Activated T-helper 2 cell treated with anti-CD3 and anti-CD28 coated beads, Interferon-gamma antibody, Interleukin-2, Interleukin-4, amounts not matched to agents 10 μg/mL and 5 μg/mL and 100 μg/mL, durations not matched to agents 14 hours and 24 hours and 36 hours (primary cell): ENCODE data around the gene MAP1LC3C. TPM values are rescaled to one million over a fixed set of nuclear protein-coding genes. Genes with fewer than 3 reads are reported as not detected.
"Not testable (repeated sequence)": the region's sequence is repeated elsewhere in the genome, so short reads cannot be mapped to it uniquely, and the experiment has no call there.

Experiments used
- DNase-seq: peaks from one replicate; pipeline ENCODE4 v3.0.0; 2021; ENCODE audit warnings: low spot score
- H3K27ac Mint-ChIP-seq: one replicate; pipeline ENCODE4 v1.8.0; 2021; ENCODE audit warnings: mixed read lengths
- H3K27me3 Mint-ChIP-seq: one replicate; pipeline ENCODE4 v1.8.0; 2021; ENCODE audit warnings: low read depth, mixed read lengths
- H3K36me3 Mint-ChIP-seq: one replicate; pipeline ENCODE4 v1.8.0; 2021; ENCODE audit warnings: low read depth, mixed read lengths
- H3K4me1 Mint-ChIP-seq: one replicate; pipeline ENCODE4 v1.8.0; 2021; ENCODE audit warnings: low read depth, mixed read lengths
- H3K4me3 Mint-ChIP-seq: one replicate; pipeline ENCODE4 v1.8.0; 2021; ENCODE audit warnings: low read depth, mild to moderate bottlenecking, moderate library complexity, mixed read lengths
- H3K9me3 Mint-ChIP-seq: one replicate; pipeline ENCODE4 v1.8.0; 2021; ENCODE audit warnings: mixed read lengths
- intact Hi-C: fragments of 100-400 bp; cut with micrococcal nuclease; formaldehyde crosslinking; loops from one replicate; pipeline ENCODE4 v1.15.1; 2023
- total RNA-seq: library from RNA; stranded (reverse); gene quantifications from 2 replicates; pipeline ENCODE4 v1.2.3, GENCODE V29; 2022

The MAP1LC3C gene
- total RNA-seq, 1 donor from 2014 or later: not detected

DNA sequence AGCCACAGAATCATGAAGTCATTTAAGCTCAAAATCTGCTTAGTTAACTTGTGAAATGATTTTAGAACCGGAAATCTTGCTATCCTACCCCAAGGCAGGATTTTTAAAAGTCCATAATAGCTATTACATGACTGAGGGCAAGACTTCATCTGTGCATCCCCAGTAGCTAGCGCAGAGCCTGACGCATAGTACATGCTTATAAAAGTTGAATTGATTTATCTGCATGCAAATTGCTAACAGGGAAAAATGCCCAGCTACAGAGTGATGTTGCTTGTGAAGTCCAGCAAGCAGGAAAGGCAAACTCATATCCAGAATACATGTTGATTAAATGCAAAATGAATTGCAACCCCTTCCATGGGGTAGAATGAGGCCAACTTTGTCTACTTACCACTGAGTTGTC is 8.1 kb upstream of the MAP1LC3C start:
- intact Hi-C loops: no loop called here
- no peaks in the 10 kb centered on the region for H3K4me1 Mint-ChIP-seq
- H3K27me3 Mint-ChIP-seq: peaks cover 1% of the 10 kb centered on the region

GRCh38 chr1:242005866-242006535 is 7.1 kb upstream of the MAP1LC3C start:
- no peak overlapping the region for H3K4me3 Mint-ChIP-seq
- H3K36me3 Mint-ChIP-seq: no peaks in the 10 kb centered on the region
- DNase-seq: no peak
- H3K27me3 Mint-ChIP-seq: peaks cover 1% of the 10 kb centered on the region
- no peaks in the 10 kb centered on the region for H3K9me3 Mint-ChIP-seq
- H3K4me1 Mint-ChIP-seq: no peaks in the 10 kb centered on the region
- H3K27ac Mint-ChIP-seq: no peak overlapping the region
- intact Hi-C loops: no loop called here

More for the DNA sequence above, 8.1 kb upstream of the MAP1LC3C start:
- H3K36me3 Mint-ChIP-seq: no peaks in the 10 kb centered on the region
- H3K4me3 Mint-ChIP-seq: no peak overlapping the region
- H3K9me3 Mint-ChIP-seq: no peaks in the 10 kb centered on the region
- no peak overlapping the region for H3K27ac Mint-ChIP-seq
- DNase-seq: no peak

DNA sequence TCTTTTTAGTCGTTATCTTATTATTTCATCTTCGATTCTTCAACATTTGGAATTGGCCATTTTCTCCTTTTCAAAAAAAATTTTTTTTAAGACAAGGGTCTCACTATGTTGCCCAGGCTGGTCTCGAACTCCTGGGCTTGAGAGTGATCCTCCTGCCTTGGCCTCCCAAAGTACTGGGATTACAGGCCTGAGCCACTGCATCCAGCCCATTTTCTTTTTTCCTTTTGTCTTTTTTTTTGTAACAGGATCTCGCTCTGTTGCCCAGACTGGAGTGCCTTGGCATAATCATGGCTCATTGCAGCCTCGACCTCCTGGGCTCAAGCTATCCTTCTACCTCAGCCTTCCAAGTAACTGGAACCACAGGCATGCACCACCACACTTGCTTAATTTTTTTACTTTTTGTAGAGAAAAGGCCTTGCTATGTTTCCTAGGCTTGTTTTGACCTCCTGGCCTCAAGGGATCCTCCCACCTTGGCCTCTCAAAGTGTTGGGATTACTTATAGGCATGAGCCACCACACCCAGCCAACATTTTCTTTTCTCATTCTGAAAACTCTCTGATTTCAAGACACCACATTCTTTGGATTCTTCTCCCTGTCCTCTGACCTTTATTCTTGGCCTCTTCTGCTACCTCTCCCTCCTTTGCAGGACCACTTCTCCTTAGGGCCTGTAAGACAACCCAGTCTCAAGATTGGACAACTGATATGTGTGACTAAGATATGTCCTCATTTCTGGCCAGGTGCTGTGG is 6.0 kb upstream of the MAP1LC3C start:
- no peaks in the 10 kb centered on the region for H3K4me1 Mint-ChIP-seq
- no peak overlapping the region for H3K27ac Mint-ChIP-seq
- H3K36me3 Mint-ChIP-seq: no peaks in the 10 kb centered on the region

DNA sequence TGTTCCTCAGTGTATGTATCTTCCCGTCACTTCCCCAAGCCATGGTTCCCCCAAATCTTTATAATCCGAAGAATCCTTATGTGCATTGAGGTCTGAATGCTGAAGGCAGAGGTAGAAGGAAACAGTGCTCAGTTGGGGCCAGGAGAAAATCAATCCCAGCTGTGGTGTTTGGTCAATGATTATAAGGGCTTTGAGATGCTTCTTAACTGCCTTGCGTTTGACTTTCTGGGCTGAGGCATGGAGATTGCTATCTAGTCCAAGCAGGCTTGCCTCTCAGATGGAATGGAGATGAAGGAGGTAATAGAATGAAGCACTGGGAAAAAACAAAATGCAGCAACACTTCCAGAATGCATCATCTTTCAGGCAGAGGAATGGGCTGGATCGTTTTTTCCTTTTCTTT is 3.6 kb upstream of the MAP1LC3C start:
- H3K27ac Mint-ChIP-seq: no peak overlapping the region
- no peaks in the 10 kb centered on the region for H3K27me3 Mint-ChIP-seq
- DNase-seq: no peak
- H3K4me3 Mint-ChIP-seq: no peak overlapping the region
- H3K36me3 Mint-ChIP-seq: no peaks in the 10 kb centered on the region
- H3K4me1 Mint-ChIP-seq: peaks cover 6% of the 10 kb centered on the region
- intact Hi-C loops: no loop called here
- H3K9me3 Mint-ChIP-seq: no peaks in the 10 kb centered on the region

More for the DNA sequence above, 6.0 kb upstream of the MAP1LC3C start:
- Mint-ChIP-seq H3K27me3 (peaks cover 1% of the 10 kb centered on the region), H3K4me3 (no peak overlapping the region), H3K9me3 (no peaks in the 10 kb centered on the region)
- intact Hi-C loops: no loop called here
- no peak for DNase-seq

DNA sequence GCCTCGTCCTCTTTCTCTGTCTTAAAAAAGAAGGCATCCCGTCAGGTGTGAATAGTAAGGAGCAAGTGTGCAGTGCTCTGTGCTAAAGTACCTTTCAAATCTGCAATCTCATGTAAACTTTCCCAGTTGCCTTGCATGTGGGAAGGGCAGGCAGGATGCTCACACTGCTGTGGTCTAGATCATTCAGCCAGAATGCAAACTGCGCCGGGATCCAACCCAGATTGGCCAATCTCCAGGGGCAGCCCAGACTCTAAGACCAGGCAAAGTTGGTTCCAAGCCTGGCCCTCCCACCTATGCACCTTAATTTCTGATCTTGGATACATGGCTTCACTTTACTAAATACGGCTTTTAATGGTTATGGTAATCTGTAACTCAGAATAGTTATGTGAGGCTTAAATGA is 3.2 kb upstream of the MAP1LC3C start:
- intact Hi-C loops: no loop called here
- Mint-ChIP-seq H3K27ac (no peak overlapping the region), H3K9me3 (no peaks in the 10 kb centered on the region), H3K36me3 (no peaks in the 10 kb centered on the region), H3K27me3 (no peaks in the 10 kb centered on the region), H3K4me1 (peaks cover 6% of the 10 kb centered on the region), H3K4me3 (no peak overlapping the region)
- DNase-seq: no peak

DNA sequence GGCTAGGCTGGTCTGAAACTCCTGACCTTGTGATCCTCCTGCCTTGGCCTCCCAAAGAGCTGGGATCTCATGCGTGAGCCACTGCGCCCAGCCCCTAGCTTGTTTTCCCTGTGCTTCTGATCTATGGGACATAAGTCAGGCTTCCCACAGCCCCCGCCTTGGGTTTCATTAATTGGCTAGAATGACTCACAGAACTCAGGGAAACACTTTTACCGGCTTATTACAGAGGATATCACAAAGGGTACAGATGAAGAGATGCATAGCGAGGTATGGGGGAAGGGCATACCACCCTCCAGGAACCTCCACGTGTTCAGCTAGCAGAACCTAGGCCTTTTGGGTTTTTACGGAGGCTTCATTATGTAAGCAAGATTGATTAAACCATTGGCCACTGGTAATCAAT is 1.5 kb upstream of the MAP1LC3C start:
- no peaks in the 10 kb centered on the region for H3K9me3 Mint-ChIP-seq

GRCh38 chr1:241998412-241998921 is 431 bp downstream of the MAP1LC3C start:
- H3K4me3 Mint-ChIP-seq: peak overlapping the region; percentile 68
- DNase-seq: peak; percentile 26
- no peak overlapping the region for H3K27ac Mint-ChIP-seq
- no peaks in the 10 kb centered on the region for H3K27me3 Mint-ChIP-seq
- intact Hi-C loops: loop anchor here (2.0 to 10.0 kb wide), 3 partner anchors 104 to 388 kb away; partner anchors contain the start of gene EXO1
- H3K4me1 Mint-ChIP-seq: peaks cover 6% of the 10 kb centered on the region
- H3K36me3 Mint-ChIP-seq: no peaks in the 10 kb centered on the region
- no peaks in the 10 kb centered on the region for H3K9me3 Mint-ChIP-seq

More for the DNA sequence above, 1.5 kb upstream of the MAP1LC3C start:
- Mint-ChIP-seq H3K36me3 (no peaks in the 10 kb centered on the region), H3K4me1 (peaks cover 6% of the 10 kb centered on the region), H3K4me3 (no peak overlapping the region), H3K27ac (no peak overlapping the region), H3K27me3 (no peaks in the 10 kb centered on the region)
- DNase-seq: no peak
- intact Hi-C loops: no loop called here

- Mint-ChIP-seq H3K27me3 (no peaks in the 10 kb centered on the region), H3K4me3 (no peak overlapping the region), H3K36me3 (no peaks in the 10 kb centered on the region), H3K4me1 (peaks cover 6% of the 10 kb centered on the region), H3K9me3 (no peaks in the 10 kb centered on the region), H3K27ac (no peak overlapping the region)
- intact Hi-C loops: loop anchor here (5.0 to 10.0 kb wide), 2 partner anchors 103 to 150 kb away; partner anchors contain the start of gene EXO1
- no peak for DNase-seq
Observed at GRCh38 chr1:241997401-241997998, 1.4 kb downstream of the MAP1LC3C start.

DNA sequence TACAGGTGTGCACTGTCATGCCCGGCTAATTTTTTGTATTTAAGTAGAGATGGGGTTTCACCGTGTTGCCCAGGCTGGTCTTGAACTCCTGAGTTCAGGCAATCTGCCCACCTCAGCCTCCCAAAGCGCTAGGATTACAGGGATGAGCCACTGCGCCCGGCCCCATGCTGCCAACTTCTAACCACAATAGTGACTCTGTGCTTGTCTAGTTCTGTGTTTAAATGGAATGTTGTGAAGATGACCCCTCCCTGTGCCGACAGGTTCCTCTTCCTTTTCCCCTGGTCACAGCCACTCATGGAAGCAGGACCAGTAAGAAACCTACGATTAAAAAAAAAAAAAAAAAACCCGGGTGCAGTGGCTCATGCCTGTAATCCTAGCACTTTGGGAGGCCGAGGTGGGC is 4.7 kb downstream of the MAP1LC3C start:
- no peak overlapping the region for H3K27ac Mint-ChIP-seq
- no peaks in the 10 kb centered on the region for H3K9me3 Mint-ChIP-seq
- no peaks in the 10 kb centered on the region for H3K27me3 Mint-ChIP-seq
- H3K4me1 Mint-ChIP-seq: peaks cover 6% of the 10 kb centered on the region
- no peak for DNase-seq
- intact Hi-C loops: loop anchor here (10.0 kb wide), 1 partner anchor 99 kb away; no protein-coding TSS in a partner anchor
- H3K36me3 Mint-ChIP-seq: no peaks in the 10 kb centered on the region
- no peak overlapping the region for H3K4me3 Mint-ChIP-seq

DNA sequence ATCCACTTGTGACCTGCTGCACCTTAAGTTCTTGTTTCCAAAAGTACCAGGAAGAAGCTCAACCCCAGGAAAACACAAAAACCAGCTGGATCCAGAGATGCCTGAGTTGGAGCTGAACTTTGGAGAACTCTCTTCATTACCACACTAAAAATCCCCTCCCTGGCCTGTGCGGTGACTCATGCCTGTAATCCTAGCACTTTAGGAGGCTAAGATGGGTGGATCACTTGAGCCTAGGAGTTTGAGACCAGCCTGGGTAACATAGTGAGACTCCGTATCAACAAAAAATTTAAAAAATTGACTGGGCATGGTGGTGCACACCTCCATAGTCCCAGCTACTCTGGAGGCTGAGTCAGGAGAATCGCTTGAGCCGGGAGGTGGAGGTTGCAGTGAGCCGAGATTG is 6.2 kb downstream of the MAP1LC3C start:
- no peak overlapping the region for H3K4me3 Mint-ChIP-seq
- H3K36me3 Mint-ChIP-seq: no peaks in the 10 kb centered on the region
- H3K27ac Mint-ChIP-seq: no peak overlapping the region
- DNase-seq: no peak
- intact Hi-C loops: loop anchor here (10.0 kb wide), 1 partner anchor 98 kb away; no protein-coding TSS in a partner anchor
- H3K9me3 Mint-ChIP-seq: no peaks in the 10 kb centered on the region
- no peaks in the 10 kb centered on the region for H3K4me1 Mint-ChIP-seq
- no peaks in the 10 kb centered on the region for H3K27me3 Mint-ChIP-seq

- H3K9me3 Mint-ChIP-seq: no peaks in the 10 kb centered on the region
- H3K36me3 Mint-ChIP-seq: no peaks in the 10 kb centered on the region
- no peak for DNase-seq
- no peaks in the 10 kb centered on the region for H3K27me3 Mint-ChIP-seq
- no peak overlapping the region for H3K27ac Mint-ChIP-seq
- no peak overlapping the region for H3K4me3 Mint-ChIP-seq
- intact Hi-C loops: loop anchor here (10.0 kb wide), 1 partner anchor 95 kb away; no protein-coding TSS in a partner anchor
- no peaks in the 10 kb centered on the region for H3K4me1 Mint-ChIP-seq
Observed at GRCh38 chr1:241990040-241990439, 8.9 kb downstream of the MAP1LC3C start.

DNA sequence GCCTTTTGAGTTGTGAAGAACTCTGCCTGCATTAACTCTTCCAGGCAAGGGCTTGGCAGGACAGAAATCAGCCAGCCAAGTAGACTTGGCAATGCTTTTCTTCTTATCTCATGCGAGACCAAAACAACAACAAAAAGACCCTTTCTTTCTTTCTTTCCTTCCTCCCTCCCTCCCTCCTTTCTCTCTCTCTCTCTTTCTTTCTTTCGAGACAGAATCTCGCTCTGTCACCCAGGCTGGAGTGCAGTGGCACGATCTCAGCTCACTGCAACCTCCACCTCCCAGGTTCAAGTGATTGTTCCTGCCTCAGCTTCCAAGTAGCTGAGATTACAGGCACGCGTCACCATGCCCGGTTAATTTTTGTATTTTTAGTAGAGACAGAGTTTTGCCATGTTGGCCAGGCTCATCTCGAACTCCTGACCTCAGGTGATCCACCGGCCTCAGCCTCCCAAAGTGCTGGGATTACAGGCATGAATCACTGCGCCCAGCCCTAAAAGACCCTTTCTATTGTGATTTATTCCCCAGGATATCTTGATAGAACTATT is 10.4 kb downstream of the MAP1LC3C start:
- H3K9me3 Mint-ChIP-seq, H3K27me3 Mint-ChIP-seq, H3K27ac Mint-ChIP-seq, DNase-seq, intact Hi-C loops, H3K4me3 Mint-ChIP-seq, H3K4me1 Mint-ChIP-seq, H3K36me3 Mint-ChIP-seq: not testable (repeated sequence)
